HG02759 (cell line): ENCODE data around the gene TMEM8B.

Experiments
- ATAC-seq: cut with Tn5 transposase; IDR thresholded peaks from one replicate; pipeline ENCODE4 v1.9.1; 2021; ENCODE audit warnings: mild to moderate bottlenecking, moderate library complexity; ENCODE audit not compliant: unreplicated experiment

Gene TMEM8B

GRCh38 chr9:35829084-35829763 lies at the start of gene TMEM8B:
Gene TMEM8B, plus strand, starts transcription at chr9:35829228. Its CDS starts 220 bp downstream, at chr9:35829448.
- peak; percentile 82 for ATAC-seq

GRCh38 chr9:35781066-35781465 lies 48.0 kb upstream of the TMEM8B start:
- no peak for ATAC-seq

GRCh38 chr9:35783418-35783817 lies 45.6 kb upstream of the TMEM8B start:
- ATAC-seq, result no peak

GRCh38 chr9:35789541-35789940 lies 39.5 kb upstream of the TMEM8B start:
- ATAC-seq, result no peak

- ATAC-seq, result no peak
These were observed 39.0 kb upstream of the TMEM8B start for GRCh38 chr9:35790025-35790384.

DNA sequence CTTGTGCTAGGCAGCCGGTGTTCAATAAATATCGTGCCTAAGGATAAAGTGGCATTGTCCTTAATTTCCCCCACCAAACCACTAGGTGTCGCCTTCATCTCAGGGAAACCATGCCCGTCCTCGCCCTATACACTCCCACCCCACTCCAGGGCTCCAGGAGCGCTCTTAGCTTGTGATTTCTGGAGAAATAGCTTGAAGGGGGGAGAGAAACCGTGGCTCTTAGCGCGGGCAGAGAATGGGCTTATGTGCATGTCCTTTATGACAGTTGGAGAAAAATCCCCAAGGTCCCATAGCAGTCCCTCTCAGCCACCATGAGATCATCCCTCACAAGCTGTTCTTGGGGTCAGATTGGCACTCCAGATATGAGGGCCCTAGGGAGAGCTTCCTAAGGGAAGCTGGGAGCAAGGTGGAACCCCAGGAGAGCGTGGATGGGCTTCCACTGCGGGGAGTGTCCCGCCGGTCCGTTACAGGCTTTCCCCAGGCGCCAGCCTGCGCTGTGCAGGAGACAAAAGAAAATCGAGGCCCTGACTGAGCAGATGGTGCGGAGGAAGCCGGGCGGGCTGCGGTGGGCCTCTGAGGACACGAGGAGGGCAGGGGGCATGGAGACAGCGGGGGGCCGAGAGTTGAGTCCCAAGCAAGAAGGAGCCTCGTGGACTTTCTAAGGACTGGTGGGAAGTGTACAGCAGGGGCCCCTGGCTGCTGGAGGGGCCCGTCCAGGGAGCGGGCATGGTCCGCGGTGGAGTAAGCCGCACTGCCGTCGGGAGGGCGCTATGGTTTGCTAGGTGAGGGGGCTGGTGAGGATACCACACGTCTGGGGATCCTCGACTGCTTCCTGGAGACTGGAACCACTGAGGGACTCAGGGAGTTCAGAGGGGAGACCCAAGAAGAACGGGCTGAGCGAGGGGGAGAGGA lies 38.4 kb upstream of the TMEM8B start:
- ATAC-seq, result peak; percentile 60

DNA sequence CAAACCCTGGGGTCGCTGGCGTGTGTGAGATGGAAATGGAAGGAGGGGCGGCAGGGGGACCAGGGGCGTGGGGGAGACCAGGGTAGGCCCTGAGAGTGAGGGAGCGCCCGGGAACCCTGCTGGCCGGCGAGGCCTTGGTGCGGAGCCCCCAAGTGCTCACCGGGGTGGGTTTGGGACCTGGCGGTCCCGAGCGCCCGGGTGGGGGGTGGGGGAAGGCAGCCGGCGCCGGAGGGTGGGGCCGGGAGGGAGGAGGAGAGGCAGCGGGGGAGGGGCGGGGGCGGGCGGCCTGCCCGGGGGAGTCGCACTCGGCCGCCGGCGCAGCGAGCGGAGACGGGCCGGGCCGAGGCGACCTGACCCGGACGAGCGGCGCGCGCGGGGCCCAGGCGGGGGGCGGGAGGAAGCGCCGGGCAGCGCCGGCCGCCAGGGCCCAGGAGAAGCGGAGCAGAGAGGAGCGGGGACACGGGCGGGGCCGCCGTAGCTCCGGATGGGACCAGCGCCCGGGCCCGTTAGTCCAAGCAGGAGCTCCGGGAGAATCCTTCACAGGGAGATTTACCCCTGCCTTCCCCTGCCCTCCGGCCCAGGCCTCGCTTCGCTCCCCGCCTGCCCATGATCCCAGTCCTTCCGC lies 37.6 kb upstream of the TMEM8B start, which contains the start of gene NPR2:
TSS of gene NPR2 (plus strand) at position 295 of the 625 bp plus-strand sequence. CDS start 818 bp downstream, outside the sequence.
- ATAC-seq, result no peak

DNA sequence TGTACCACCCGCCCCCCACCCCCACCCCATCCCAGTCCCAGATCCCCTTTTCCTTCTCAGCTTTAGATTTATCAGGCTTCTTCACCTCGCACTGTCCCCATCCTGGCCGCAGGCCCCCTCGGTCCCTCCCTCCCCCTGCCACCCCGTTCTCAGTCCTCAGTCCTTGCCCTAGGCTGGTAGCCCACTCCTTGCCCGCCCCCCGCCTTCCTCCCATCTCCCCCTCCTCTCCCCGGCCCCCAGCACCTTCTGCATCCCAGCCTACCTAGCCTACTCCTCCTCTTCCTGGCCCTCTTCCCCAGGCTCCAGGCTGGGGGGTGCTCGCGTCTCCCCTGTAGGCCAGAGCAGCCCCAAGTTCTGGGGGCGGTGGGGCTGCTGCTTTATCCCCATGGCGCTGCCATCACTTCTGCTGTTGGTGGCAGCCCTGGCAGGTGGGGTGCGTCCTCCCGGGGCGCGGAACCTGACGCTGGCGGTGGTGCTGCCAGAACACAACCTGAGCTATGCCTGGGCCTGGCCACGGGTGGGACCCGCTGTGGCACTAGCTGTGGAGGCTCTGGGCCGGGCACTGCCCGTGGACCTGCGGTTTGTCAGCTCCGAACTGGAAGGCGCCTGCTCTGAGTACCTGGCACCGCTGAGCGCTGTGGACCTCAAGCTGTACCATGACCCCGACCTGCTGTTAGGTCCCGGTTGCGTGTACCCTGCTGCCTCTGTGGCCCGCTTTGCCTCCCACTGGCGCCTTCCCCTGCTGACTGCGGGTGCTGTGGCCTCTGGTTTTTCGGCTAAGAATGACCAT lies 36.8 kb upstream of the TMEM8B start:
- ATAC-seq, result no peak

DNA sequence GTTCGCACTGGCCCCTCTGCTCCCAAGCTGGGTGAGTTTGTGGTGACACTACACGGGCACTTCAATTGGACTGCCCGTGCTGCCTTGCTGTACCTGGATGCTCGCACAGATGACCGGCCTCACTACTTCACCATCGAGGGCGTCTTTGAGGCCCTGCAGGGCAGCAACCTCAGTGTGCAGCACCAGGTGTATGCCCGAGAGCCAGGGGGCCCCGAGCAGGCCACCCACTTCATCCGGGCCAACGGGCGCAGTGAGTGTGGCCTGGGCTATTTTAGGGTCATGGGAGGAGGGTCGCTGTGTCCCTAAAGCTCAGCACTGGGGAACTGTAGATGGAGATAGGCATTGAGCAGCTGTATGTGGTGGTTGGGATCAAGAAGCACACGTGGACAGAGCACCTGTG lies 36.2 kb upstream of the TMEM8B start:
- ATAC-seq, result no peak

GRCh38 chr9:35793461-35793860 lies 35.6 kb upstream of the TMEM8B start:
- ATAC-seq, result no peak

GRCh38 chr9:35795695-35796094 lies 33.3 kb upstream of the TMEM8B start:
- no peak for ATAC-seq

GRCh38 chr9:35797311-35798109 lies 31.5 kb upstream of the TMEM8B start:
- no peak for ATAC-seq

DNA sequence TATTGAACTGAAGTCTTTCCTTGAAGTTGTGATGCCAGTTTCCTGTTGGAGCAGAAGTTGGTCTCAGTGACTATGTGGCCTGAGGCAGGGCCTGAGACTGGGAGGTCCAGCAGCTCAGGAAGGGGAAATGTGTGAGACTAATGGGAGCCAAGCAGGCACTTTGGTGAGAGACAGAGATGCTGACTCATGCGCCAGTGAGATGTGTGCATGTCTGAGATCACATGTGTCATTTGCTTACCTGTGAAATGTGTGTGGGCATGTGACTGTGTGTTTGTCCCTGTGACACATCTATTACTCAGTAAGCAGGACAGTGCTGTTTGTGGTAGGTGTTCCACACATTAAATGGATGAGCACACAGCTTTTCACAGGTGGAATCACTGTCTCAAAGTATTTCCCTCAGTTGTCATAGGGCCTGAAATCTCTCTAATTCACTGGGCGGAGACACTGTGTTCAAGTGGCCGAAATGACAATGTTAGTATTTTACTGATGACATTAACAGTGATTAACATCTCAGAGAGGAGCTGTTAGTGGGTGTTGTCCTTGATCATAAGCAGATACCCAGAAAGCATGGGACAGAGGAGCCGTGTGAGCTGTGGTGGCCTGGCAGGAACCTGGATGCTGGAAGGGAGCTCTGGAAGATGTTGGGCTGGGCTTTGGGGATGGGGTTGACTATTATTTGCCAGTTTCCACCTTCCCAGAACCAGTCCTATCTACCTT lies 30.2 kb upstream of the TMEM8B start:
- ATAC-seq, result no peak

GRCh38 chr9:35800530-35800929 lies 28.5 kb upstream of the TMEM8B start:
- no peak for ATAC-seq

DNA sequence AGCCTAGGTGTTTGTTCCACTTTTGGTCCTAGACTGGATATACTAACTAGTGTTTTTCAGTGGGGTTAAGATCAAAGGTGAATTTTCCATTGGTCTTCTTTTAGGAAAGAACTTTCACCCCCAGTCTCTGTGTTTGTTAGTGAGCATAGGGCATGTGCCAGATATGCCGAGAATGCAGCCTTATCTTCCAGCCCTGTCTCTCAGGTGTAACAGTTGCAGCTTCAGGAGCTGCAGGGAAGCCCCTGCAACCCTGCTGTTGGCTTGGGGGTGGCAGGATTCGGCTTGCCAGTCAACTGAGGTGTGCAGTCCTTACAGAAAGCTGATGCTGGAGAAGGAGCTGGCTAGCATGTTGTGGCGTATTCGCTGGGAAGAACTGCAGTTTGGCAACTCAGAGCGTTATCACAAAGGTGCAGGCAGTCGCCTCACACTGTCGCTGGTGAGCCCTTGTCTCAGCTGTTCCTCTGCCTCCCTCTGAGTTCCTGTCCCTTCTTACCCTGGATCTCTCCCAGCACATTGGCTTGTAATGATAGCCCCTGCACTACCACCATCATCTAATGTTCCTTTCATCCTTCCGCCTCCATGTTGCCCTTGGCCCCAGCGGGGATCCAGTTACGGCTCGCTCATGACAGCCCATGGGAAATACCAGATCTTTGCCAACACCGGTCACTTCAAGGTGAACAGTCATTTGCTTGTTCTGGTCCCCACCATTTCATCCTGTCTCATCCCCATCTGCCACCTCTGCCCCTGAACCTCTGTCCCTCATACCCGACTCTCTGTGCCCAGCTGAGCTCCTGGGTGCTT lies 27.5 kb upstream of the TMEM8B start:
- no peak for ATAC-seq

GRCh38 chr9:35806101-35806500 lies 22.9 kb upstream of the TMEM8B start:
- ATAC-seq, result no peak

- no peak for ATAC-seq
These were observed 20.6 kb upstream of the TMEM8B start for GRCh38 chr9:35808433-35808832.

- ATAC-seq, result no peak
These were observed 18.9 kb upstream of the TMEM8B start for GRCh38 chr9:35810122-35810521.
